ENCODE measurements around the gene RNF34.
"Not testable (repeated sequence)": the region's sequence is repeated elsewhere in the genome, so short reads cannot be mapped to it uniquely, and the experiment has no call there.

DNA sequence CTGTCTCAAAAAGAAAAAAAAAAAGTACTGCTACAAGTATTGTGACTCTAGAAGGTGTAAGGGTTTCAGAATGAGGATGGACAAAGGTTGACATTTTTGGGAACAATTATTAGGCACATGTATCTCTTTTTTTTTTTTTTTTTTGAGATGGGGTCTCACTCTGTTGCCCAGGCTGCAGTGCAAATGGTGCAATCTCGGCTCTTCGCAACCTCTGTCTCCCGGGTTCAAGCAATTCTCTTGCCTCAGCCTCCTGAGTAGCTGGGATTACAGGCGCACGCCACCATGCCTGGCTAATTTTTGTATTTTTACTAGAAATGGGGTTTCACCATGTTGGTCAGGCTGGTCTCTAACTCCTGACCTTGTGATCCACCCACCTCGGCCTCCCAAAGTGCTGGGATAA lies 15.0 kb upstream of the RNF34 start:
- TF ChIP-seq, protein P1, sequence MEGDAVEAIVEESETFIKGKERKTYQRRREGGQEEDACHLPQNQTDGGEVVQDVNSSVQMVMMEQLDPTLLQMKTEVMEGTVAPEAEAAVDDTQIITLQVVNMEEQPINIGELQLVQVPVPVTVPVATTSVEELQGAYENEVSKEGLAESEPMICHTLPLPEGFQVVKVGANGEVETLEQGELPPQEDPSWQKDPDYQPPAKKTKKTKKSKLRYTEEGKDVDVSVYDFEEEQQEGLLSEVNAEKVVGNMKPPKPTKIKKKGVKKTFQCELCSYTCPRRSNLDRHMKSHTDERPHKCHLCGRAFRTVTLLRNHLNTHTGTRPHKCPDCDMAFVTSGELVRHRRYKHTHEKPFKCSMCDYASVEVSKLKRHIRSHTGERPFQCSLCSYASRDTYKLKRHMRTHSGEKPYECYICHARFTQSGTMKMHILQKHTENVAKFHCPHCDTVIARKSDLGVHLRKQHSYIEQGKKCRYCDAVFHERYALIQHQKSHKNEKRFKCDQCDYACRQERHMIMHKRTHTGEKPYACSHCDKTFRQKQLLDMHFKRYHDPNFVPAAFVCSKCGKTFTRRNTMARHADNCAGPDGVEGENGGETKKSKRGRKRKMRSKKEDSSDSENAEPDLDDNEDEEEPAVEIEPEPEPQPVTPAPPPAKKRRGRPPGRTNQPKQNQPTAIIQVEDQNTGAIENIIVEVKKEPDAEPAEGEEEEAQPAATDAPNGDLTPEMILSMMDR (IDR thresholded peaks at IDR 0.05; ENCODE audit: control extremely low read depth in 1 of 3, insufficient read depth in 1 of 3, low read depth in 1 of 3, low read length in 3 of 3) = not testable (repeated sequence)
- not testable (repeated sequence) for TF ChIP-seq EZH2 (IDR thresholded peaks at IDR 0.05; ENCODE audit: low read depth, low read length, severe bottlenecking); SUZ12 (IDR thresholded peaks at IDR 0.05; ENCODE audit: low read length); TAF1 (IDR thresholded peaks at IDR 0.05; ENCODE audit: low read depth, low read length); CHD2 (IDR thresholded peaks at IDR 0.05; ENCODE audit: low read length)
- TF ChIP-seq, protein P2, sequence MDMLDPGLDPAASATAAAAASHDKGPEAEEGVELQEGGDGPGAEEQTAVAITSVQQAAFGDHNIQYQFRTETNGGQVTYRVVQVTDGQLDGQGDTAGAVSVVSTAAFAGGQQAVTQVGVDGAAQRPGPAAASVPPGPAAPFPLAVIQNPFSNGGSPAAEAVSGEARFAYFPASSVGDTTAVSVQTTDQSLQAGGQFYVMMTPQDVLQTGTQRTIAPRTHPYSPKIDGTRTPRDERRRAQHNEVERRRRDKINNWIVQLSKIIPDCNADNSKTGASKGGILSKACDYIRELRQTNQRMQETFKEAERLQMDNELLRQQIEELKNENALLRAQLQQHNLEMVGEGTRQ (IDR thresholded peaks at IDR 0.05; ENCODE audit: low read length) = not testable (repeated sequence)
